ENCODE measurements around the gene SPATA3. TPM values are rescaled to one million over a fixed set of nuclear protein-coding genes. Genes with fewer than 3 reads are reported as not detected.

The SPATA3 gene
- total and polyA plus RNA-seq, 2 of the 13 experiments (the other 11 are each of a cell fraction or from before 2014, with no cell fraction given), result not detected

GRCh38 chr2:230968921-230969658, 26.8 kb upstream of the SPATA3 start (continued):
- TF ChIP-seq CHD2 (IDR thresholded peaks at IDR 0.05; ENCODE audit: low read depth, low read length) (no peak), BCLAF1 (IDR thresholded peaks at IDR 0.05) (no peak), ZNF556 (CRISPR knock-in tag; IDR thresholded peaks at IDR 0.05; ENCODE audit: borderline replicate concordance) (0 out of 2 replicates have a peak, but pooled peaks have one; percentile 11), SRY (CRISPR knock-in tag; IDR thresholded peaks at IDR 0.05) (no peak), BRCA1 (CRISPR knock-in tag; IDR thresholded peaks at IDR 0.05) (no peak), MBD4 (IDR thresholded peaks at IDR 0.05; ENCODE audit: borderline replicate concordance, low read length) (no peak), MXD3 (CRISPR knock-in tag; IDR thresholded peaks at IDR 0.05) (0 out of 2 replicates have a peak, but pooled peaks have one; percentile 10), ZNF34 (CRISPR knock-in tag; IDR thresholded peaks at IDR 0.05; ENCODE audit: borderline replicate concordance) (no peak), ZFAT (CRISPR knock-in tag; conservative IDR thresholded peaks at IDR 0.05) (no peak), ZNF512 (CRISPR knock-in tag; IDR thresholded peaks at IDR 0.05) (no peak), AHR (CRISPR knock-in tag; IDR thresholded peaks at IDR 0.05) (no peak), RFX1 (IDR thresholded peaks at IDR 0.05) (no peak), ISX (CRISPR knock-in tag; conservative IDR thresholded peaks at IDR 0.05) (no peak), ZNF83 (CRISPR knock-in tag; IDR thresholded peaks at IDR 0.05; ENCODE audit: borderline replicate concordance) (no peak), HNRNPH1 (optimal IDR thresholded peaks at IDR 0.05; ENCODE audit: low read depth, low read length) (no peak), ZNF709 (CRISPR knock-in tag; IDR thresholded peaks at IDR 0.05) (no peak), ZNF558 (CRISPR knock-in tag; IDR thresholded peaks at IDR 0.05; ENCODE audit: borderline replicate concordance) (no peak), ZFP41 (CRISPR knock-in tag; IDR thresholded peaks at IDR 0.05; ENCODE audit: borderline replicate concordance) (no peak), ZNF484 (CRISPR knock-in tag; IDR thresholded peaks at IDR 0.05; ENCODE audit: borderline replicate concordance, low read depth) (no peak), GABPA (IDR thresholded peaks at IDR 0.05; ENCODE audit: low read depth, low read length) (no peak), GABPA (CRISPR knock-in tag; IDR thresholded peaks at IDR 0.05; ENCODE audit: low read depth) (no peak), KDM4B (CRISPR knock-in tag; IDR thresholded peaks at IDR 0.05) (no peak), RAD21 (CRISPR knock-in tag; IDR thresholded peaks at IDR 0.05) (no peak), ZNF335 (CRISPR knock-in tag; IDR thresholded peaks at IDR 0.05) (no peak), ZFP36L2 (CRISPR knock-in tag; IDR thresholded peaks at IDR 0.05) (no peak), NKX3-1 (CRISPR knock-in tag; IDR thresholded peaks at IDR 0.05) (no peak)
